Activated CD4-positive, alpha-beta T cell treated with anti-CD3 and anti-CD28 coated beads for 48 hours (primary cell): Measurements from ENCODE around the gene GSG1L.

Experiments
- DNase-seq: peaks from one replicate; pipeline ENCODE4 v3.0.0-alpha.2; 2020

GSG1L gene

GRCh38 chr16:27784351-27785306 is 278.9 kb downstream of the GSG1L start:
- no peak for DNase-seq

- DNase-seq, result no peak
These were observed 281.3 kb downstream of the GSG1L start for GRCh38 chr16:27781981-27782880.

- DNase-seq, result no peak
These were observed 282.4 kb downstream of the GSG1L start for GRCh38 chr16:27781195-27781524.

- DNase-seq, result no peak
These were observed 282.9 kb downstream of the GSG1L start for GRCh38 chr16:27780468-27781194.

GRCh38 chr16:27779641-27780164 is 283.8 kb downstream of the GSG1L start:
- DNase-seq, result no peak

GRCh38 chr16:27778926-27779570 is 284.5 kb downstream of the GSG1L start:
- DNase-seq, result no peak

- DNase-seq, result no peak
These were observed 285.2 kb downstream of the GSG1L start for GRCh38 chr16:27778171-27778925.

- no peak for DNase-seq
These were observed 286.0 kb downstream of the GSG1L start for GRCh38 chr16:27777527-27777926.

GRCh38 chr16:27776556-27777225 is 286.8 kb downstream of the GSG1L start:
- DNase-seq, result no peak

- DNase-seq, result no peak
These were observed 288.3 kb downstream of the GSG1L start for GRCh38 chr16:27775254-27775653.

GRCh38 chr16:27774779-27775178 is 288.7 kb downstream of the GSG1L start:
- no peak for DNase-seq

GRCh38 chr16:27773344-27773743 is 290.2 kb downstream of the GSG1L start:
- no peak for DNase-seq

- no peak for DNase-seq
These were observed 291.3 kb downstream of the GSG1L start for GRCh38 chr16:27772093-27772825.

- DNase-seq, result no peak
These were observed 292.2 kb downstream of the GSG1L start for GRCh38 chr16:27771201-27771910.

GRCh38 chr16:27770271-27771196 is 293.0 kb downstream of the GSG1L start:
- no peak for DNase-seq

GRCh38 chr16:27769561-27770255 is 293.8 kb downstream of the GSG1L start:
- no peak for DNase-seq

GRCh38 chr16:27768651-27769272 is 294.8 kb downstream of the GSG1L start:
- no peak for DNase-seq
